Neutrophil (primary cell): ENCODE measurements around the gene AIDA.

Experiments
- H3K27ac ChIP-seq: fragments of 200-600 bp; sonication (generic); 2 replicates; pipeline ENCODE4 v1.5.1; 2016; ENCODE audit warnings: mild to moderate bottlenecking, moderate library complexity
- H3K27me3 ChIP-seq: fragments of 200-600 bp; sonication (generic); 2 replicates; pipeline ENCODE4 v1.6.0; 2016; ENCODE audit warnings: mild to moderate bottlenecking
- H3K36me3 ChIP-seq: fragments of 200-600 bp; sonication (generic); 2 replicates; pipeline ENCODE4 v1.5.1; 2017
- H3K4me1 ChIP-seq, 2 experiments: fragments of 200-600 bp in 1 of 2; sonication (generic) in 1 of 2; 1 replicate in 1 of 2; 2 replicates in 1 of 2; pipeline versions ENCODE4 v1.5.1 to v1.6.1; 2013 to 2016; ENCODE audit warnings: low read depth in 1 of 2, low read length in 1 of 2, mild to moderate bottlenecking in 1 of 2, moderate library complexity in 1 of 2; ENCODE audit not compliant: control insufficient read depth in 1 of 2, insufficient read depth in 1 of 2
- H3K4me3 ChIP-seq, 2 experiments: fragments of 200-600 bp in 1 of 2; sonication (generic) in 1 of 2; 1 replicate in 1 of 2; 2 replicates in 1 of 2; pipeline ENCODE4 v1.5.1; 2013 to 2016; ENCODE audit warnings: low read depth in 1 of 2, low read length in 1 of 2, mild to moderate bottlenecking in 1 of 2, moderate library complexity in 1 of 2
- H3K9me3 ChIP-seq: fragments of 200-600 bp; sonication (generic); 2 replicates; pipeline ENCODE4 v1.5.1; 2016
- CTCF ChIP-seq: fragments of 200-600 bp; sonication (generic); IDR thresholded peaks from 2 replicates; pipeline ENCODE4 v1.5.1; 2016; ENCODE audit warnings: antibody characterized with exemption

AIDA gene

GRCh38 chr1:222618880-222619596 lies 93.3 kb downstream of the AIDA start:
- Histone ChIP-seq H3K27ac (no peak overlapping the region), H3K27me3 (peaks cover 49% of the 10 kb centered on the region), H3K4me1 (peaks cover 15 to 17% of the 10 kb centered on the region in 2 experiments), H3K9me3 (no peaks in the 10 kb centered on the region), H3K4me3 (peak overlapping the region; percentile 74 to 84), H3K36me3 (peaks cover 7% of the 10 kb centered on the region)
- no peak for TF ChIP-seq CTCF
